ENCODE measurements around the gene TXNDC12. TPM values are rescaled to one million over a fixed set of nuclear protein-coding genes. Genes with fewer than 3 reads are reported as not detected.
"Not testable (repeated sequence)": the region's sequence is repeated elsewhere in the genome, so short reads cannot be mapped to it uniquely, and the experiment has no call there.

TXNDC12 gene
- total and polyA plus RNA-seq, 2 experiments from 2014 or later: 81.0 to 91.1 TPM

GRCh38 chr1:52096216-52096615 is 41.2 kb upstream of the TXNDC12 start:
- Histone ChIP-seq H3K27ac (no peak overlapping the region), H3K4me3 (no peak overlapping the region), H4K20me1 (ENCODE audit: insufficient read depth, poor library complexity, severe bottlenecking) (no peaks in the 10 kb centered on the region), H3K27me3 (no peaks in the 10 kb centered on the region), H3K36me3 (replicated peaks; ENCODE audit: insufficient read depth, low read depth) (no peaks in the 10 kb centered on the region), H3K79me2 (no peaks in the 10 kb centered on the region), H3K9me3 (ENCODE audit: low read depth) (no peaks in the 10 kb centered on the region), H2AFZ (no peak overlapping the region), H3K4me1 (ENCODE audit: insufficient read depth) (no peaks in the 10 kb centered on the region), H3K4me2 (no peak overlapping the region), H3K9me2 (replicated peaks; ENCODE audit: insufficient read depth) (no peaks in the 10 kb centered on the region)
- TF ChIP-seq CTCF (IDR thresholded peaks at IDR 0.05; ENCODE audit: poor library complexity): no peak
- WGBS (ENCODE audit: low lambda C conversion rate, missing lambda C conversion rate): 92% methylated on average over 8 of the region's 8 CpGs
- DNase-seq (ENCODE audit: low spot score): no peak

- H3K4me1 ChIP-seq (ENCODE audit: insufficient read depth); H3K27me3 ChIP-seq; H3K9me3 ChIP-seq (ENCODE audit: low read depth); H3K4me2 ChIP-seq; H3K79me2 ChIP-seq; H3K36me3 ChIP-seq (replicated peaks; ENCODE audit: insufficient read depth, low read depth); H3K4me3 ChIP-seq; H3K9me2 ChIP-seq (replicated peaks; ENCODE audit: insufficient read depth); H2AFZ ChIP-seq; H3K27ac ChIP-seq; H4K20me1 ChIP-seq (ENCODE audit: insufficient read depth, poor library complexity, severe bottlenecking); DNase-seq (ENCODE audit: low spot score): not testable (repeated sequence)
- 91% methylated on average over 7 of the region's 7 CpGs for WGBS (ENCODE audit: low lambda C conversion rate, missing lambda C conversion rate)
Measured at GRCh38 chr1:52094300-52094699, 39.3 kb upstream of the TXNDC12 start.

- H2AFZ ChIP-seq; H4K20me1 ChIP-seq (ENCODE audit: insufficient read depth, poor library complexity, severe bottlenecking); H3K36me3 ChIP-seq (replicated peaks; ENCODE audit: insufficient read depth, low read depth); H3K27me3 ChIP-seq; DNase-seq (ENCODE audit: low spot score); H3K4me2 ChIP-seq; H3K9me3 ChIP-seq (ENCODE audit: low read depth); H3K9me2 ChIP-seq (replicated peaks; ENCODE audit: insufficient read depth); H3K4me1 ChIP-seq (ENCODE audit: insufficient read depth); H3K4me3 ChIP-seq; H3K27ac ChIP-seq: not testable (repeated sequence)
- peaks cover 14% of the 10 kb centered on the region for H3K79me2 ChIP-seq
Measured at GRCh38 chr1:52087892-52088291, 32.9 kb upstream of the TXNDC12 start.

- peak; percentile 21 for DNase-seq (ENCODE audit: low spot score)
- H3K4me1 ChIP-seq (ENCODE audit: insufficient read depth): no peaks in the 10 kb centered on the region
- no peak overlapping the region for H2AFZ ChIP-seq
- H3K79me2 ChIP-seq: peaks cover 57% of the 10 kb centered on the region
- no peaks in the 10 kb centered on the region for H3K27me3 ChIP-seq
- no peaks in the 10 kb centered on the region for H3K36me3 ChIP-seq (replicated peaks; ENCODE audit: insufficient read depth, low read depth)
- H3K27ac ChIP-seq: no peak overlapping the region
- H3K4me2 ChIP-seq: peak overlapping the region; percentile 49
- TF ChIP-seq EZH2phosphoT487 (IDR thresholded peaks at IDR 0.05; ENCODE audit: low read depth, severe bottlenecking, unreplicated experiment): no peak
- no peak for TF ChIP-seq CTCF (IDR thresholded peaks at IDR 0.05; ENCODE audit: poor library complexity)
- TF ChIP-seq EZH2 (IDR thresholded peaks at IDR 0.05; ENCODE audit: borderline replicate concordance): no peak
- H3K9me2 ChIP-seq (replicated peaks; ENCODE audit: insufficient read depth): no peaks in the 10 kb centered on the region
- no peak overlapping the region for H3K4me3 ChIP-seq
- no peaks in the 10 kb centered on the region for H3K9me3 ChIP-seq (ENCODE audit: low read depth)
- no peaks in the 10 kb centered on the region for H4K20me1 ChIP-seq (ENCODE audit: insufficient read depth, poor library complexity, severe bottlenecking)
- WGBS (ENCODE audit: low lambda C conversion rate, missing lambda C conversion rate): 57% methylated on average over 3 of the region's 3 CpGs
Measured at GRCh38 chr1:52080014-52080415, 25.0 kb upstream of the TXNDC12 start.

- not testable (repeated sequence) for H3K4me3 ChIP-seq; H3K4me1 ChIP-seq (ENCODE audit: insufficient read depth); H3K9me2 ChIP-seq (replicated peaks; ENCODE audit: insufficient read depth); H3K4me2 ChIP-seq; H4K20me1 ChIP-seq (ENCODE audit: insufficient read depth, poor library complexity, severe bottlenecking); DNase-seq (ENCODE audit: low spot score); H3K27me3 ChIP-seq; H3K27ac ChIP-seq; H3K36me3 ChIP-seq (replicated peaks; ENCODE audit: insufficient read depth, low read depth); H3K9me3 ChIP-seq (ENCODE audit: low read depth); H2AFZ ChIP-seq
- H3K79me2 ChIP-seq: peaks cover 64% of the 10 kb centered on the region
- WGBS (ENCODE audit: low lambda C conversion rate, missing lambda C conversion rate): 98% methylated on average over 6 of the region's 6 CpGs
Measured at GRCh38 chr1:52077277-52077676, 22.3 kb upstream of the TXNDC12 start.
